CD4-positive, CD25-positive, alpha-beta regulatory T cell (primary cell): ENCODE results near the gene SRCAP. TPM values are rescaled to one million over a fixed set of nuclear protein-coding genes. Genes with fewer than 3 reads are reported as not detected.
A peak's percentile ranks its signal among the peaks of the same experiment; 100 is the strongest.

Experiments
- ATAC-seq, 2 donors: fragments of 150-1000 bp; cut with Tn5 transposase; one replicate each; pipeline ENCODE4 v1.10.0; 2021; ENCODE audit warnings: low read depth in 2 of 2, moderate number of reproducible peaks in 2 of 2, moderate library complexity in 1 of 2
- DNase-seq, 3 donors: peaks; one replicate each; pipeline versions ENCODE4 v3.0.0 to v3.0.0-alpha.2; 2012 to 2022; ENCODE audit warnings: mixed read lengths in 1 of 3
- H3K27ac ChIP-seq: one replicate; pipeline ENCODE4 v1.7.0; 2013; ENCODE audit warnings: mild to moderate bottlenecking, low read length; ENCODE audit not compliant: insufficient read depth, poor library complexity, severe bottlenecking
- H3K27me3 ChIP-seq: one replicate; pipeline ENCODE4 v1.7.0; 2013; ENCODE audit warnings: low read length; ENCODE audit not compliant: control insufficient read depth, insufficient read depth
- H3K36me3 ChIP-seq: one replicate; pipeline ENCODE4 v1.7.0; 2013; ENCODE audit warnings: mild to moderate bottlenecking, low read length, moderate library complexity; ENCODE audit not compliant: control insufficient read depth, insufficient read depth
- H3K4me1 ChIP-seq: 2 replicates; pipeline ENCODE4 v1.7.0; 2013; ENCODE audit warnings: mild to moderate bottlenecking, low read length; ENCODE audit not compliant: insufficient read depth, control insufficient read depth, poor library complexity, severe bottlenecking
- H3K4me3 ChIP-seq: one replicate; pipeline ENCODE4 v1.7.0; 2013; ENCODE audit warnings: low read depth, mild to moderate bottlenecking, low read length, moderate library complexity
- H3K9me3 ChIP-seq, 2 experiments: 1 replicate in 1 of 2; 2 replicates in 1 of 2; pipeline ENCODE4 v1.7.0; 2013; ENCODE audit warnings: low read length in 2 of 2, mild to moderate bottlenecking in 1 of 2, moderate library complexity in 1 of 2; ENCODE audit not compliant: control insufficient read depth in 2 of 2
- H3K27ac Mint-ChIP-seq, 3 donors: one replicate each; pipeline ENCODE4 v1.8.0; 2020 to 2022; ENCODE audit warnings: mild to moderate bottlenecking in 3 of 3, mixed read lengths in 3 of 3, moderate library complexity in 2 of 3
- H3K27me3 Mint-ChIP-seq: one replicate; pipeline ENCODE4 v1.8.0; 2022; ENCODE audit warnings: mild to moderate bottlenecking, mixed read lengths
- H3K36me3 Mint-ChIP-seq: one replicate; pipeline ENCODE4 v1.8.0; 2020; ENCODE audit warnings: mixed read lengths
- H3K4me1 Mint-ChIP-seq, 4 donors: one replicate each; pipeline ENCODE4 v1.8.0; 2020 to 2022; ENCODE audit warnings: mixed read lengths in 4 of 4, mild to moderate bottlenecking in 1 of 4
- H3K4me3 Mint-ChIP-seq, 4 donors: one replicate each; pipeline ENCODE4 v1.8.0; 2020 to 2022; ENCODE audit warnings: mild to moderate bottlenecking in 4 of 4, mixed read lengths in 4 of 4, moderate library complexity in 3 of 4
- H3K9me3 Mint-ChIP-seq, 7 donors: one replicate each; pipeline ENCODE4 v1.8.0; 2020 to 2022; ENCODE audit warnings: mixed read lengths in 7 of 7, mild to moderate bottlenecking in 3 of 7, moderate library complexity in 2 of 7
- polyA plus RNA-seq, 4 donors: library from polyadenylated mRNA; unstranded; fragments of 300-500 nt; fragmentation: Illumina TruSeq; gene quantifications; one replicate each; pipeline ENCODE4 v1.2.3, GENCODE V29; 2021
- total RNA-seq: library from RNA; stranded (reverse); gene quantifications from one replicate; pipeline ENCODE4 v1.2.3, GENCODE V29; 2022

The SRCAP gene
- total and polyA plus RNA-seq, 5 donors from 2014 or later, result 4.9 to 83.0 (median 9.4) TPM

DNA sequence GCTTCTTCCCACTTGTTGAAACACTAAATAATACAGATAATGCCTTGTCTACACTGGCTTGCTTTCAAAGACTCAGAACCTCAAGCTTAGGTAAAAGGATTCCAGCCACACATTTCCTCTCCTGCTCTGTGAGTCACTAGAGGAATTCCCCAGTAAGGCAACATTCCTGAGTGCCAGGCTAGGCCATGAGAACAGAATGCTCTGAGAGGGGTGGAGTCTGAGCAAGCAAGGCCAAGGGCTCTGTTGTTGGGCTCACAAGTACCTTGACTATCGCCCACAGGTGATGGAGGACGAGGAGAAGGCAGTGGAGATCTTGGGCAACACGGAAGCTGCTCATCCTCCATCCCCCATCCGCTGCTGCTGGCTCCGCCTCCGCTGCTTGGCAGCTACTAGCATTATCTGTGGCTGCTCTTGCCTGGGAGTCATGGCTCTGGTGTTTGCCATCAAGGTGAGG, 42.5 kb downstream of the SRCAP start:
- H3K27ac ChIP-seq, result no peak overlapping the region
- H3K27ac Mint-ChIP-seq, result peak overlapping the region in 1 of 3 donors; percentile 55

DNA sequence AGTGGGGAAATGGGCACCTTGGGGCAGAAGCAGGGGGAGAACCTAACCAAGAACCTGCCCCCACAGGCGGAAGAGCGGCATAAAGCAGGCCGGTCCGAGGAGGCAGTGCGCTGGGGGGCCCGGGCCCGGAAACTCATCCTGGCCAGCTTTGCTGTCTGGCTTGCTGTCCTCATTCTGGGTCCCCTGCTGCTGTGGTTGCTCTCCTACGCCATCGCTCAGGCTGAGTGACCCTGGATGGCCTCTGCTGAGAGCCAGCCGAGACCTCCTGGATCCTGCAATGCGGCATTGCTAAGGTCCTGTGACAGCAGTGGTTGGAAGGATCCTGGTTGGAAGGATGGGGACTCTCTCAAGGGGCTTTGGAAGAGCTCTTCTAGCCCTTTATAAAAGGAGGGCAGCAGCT, 44.7 kb downstream of the SRCAP start:
- Mint-ChIP-seq H3K36me3 (peaks cover 19% of the 10 kb centered on the region), H3K27me3 (no peaks in the 10 kb centered on the region), H3K9me3 (peaks cover 0 to 1% (median 0%) of the 10 kb centered on the region in 7 donors), H3K4me3 (peak overlapping the region in 1 of 4 donors; percentile 81), H3K27ac (peak overlapping the region in 1 of 3 donors; percentile 1), H3K4me1 (peaks cover 5 to 30% (median 16%) of the 10 kb centered on the region in 4 donors)
- ATAC-seq, result no peak
- H3K4me3 ChIP-seq, result no peak overlapping the region
- DNase-seq, result no peak
- H3K36me3 ChIP-seq, result peaks cover 15% of the 10 kb centered on the region
- H3K27ac ChIP-seq, result no peak overlapping the region
- peaks cover 7% of the 10 kb centered on the region for H3K4me1 ChIP-seq
- no peaks in the 10 kb centered on the region for H3K9me3 ChIP-seq
- H3K27me3 ChIP-seq, result no peaks in the 10 kb centered on the region

More for the DNA sequence above, 42.5 kb downstream of the SRCAP start:
- H3K36me3 Mint-ChIP-seq, result peaks cover 26% of the 10 kb centered on the region
- no peak overlapping the region for H3K4me3 Mint-ChIP-seq
- Histone ChIP-seq H3K36me3 (peaks cover 38% of the 10 kb centered on the region), H3K9me3 (no peaks in the 10 kb centered on the region), H3K27me3 (no peaks in the 10 kb centered on the region), H3K4me1 (no peaks in the 10 kb centered on the region), H3K4me3 (no peak overlapping the region)
- peaks cover 0 to 15% (median 7%) of the 10 kb centered on the region in 4 donors for H3K4me1 Mint-ChIP-seq
- ATAC-seq, result no peak
- H3K27me3 Mint-ChIP-seq, result no peaks in the 10 kb centered on the region
- DNase-seq, result no peak
- peaks cover 0 to 1% (median 0%) of the 10 kb centered on the region in 7 donors for H3K9me3 Mint-ChIP-seq

- Mint-ChIP-seq H3K27ac (no peak overlapping the region), H3K4me3 (peak overlapping the region in 1 of 4 donors; percentile 78), H3K36me3 (peaks cover 19% of the 10 kb centered on the region), H3K4me1 (peaks cover 5 to 32% (median 16%) of the 10 kb centered on the region in 4 donors), H3K9me3 (peaks cover 0 to 1% (median 0%) of the 10 kb centered on the region in 7 donors), H3K27me3 (no peaks in the 10 kb centered on the region)
- H3K27ac ChIP-seq, result no peak overlapping the region
- no peaks in the 10 kb centered on the region for H3K27me3 ChIP-seq
- H3K9me3 ChIP-seq, result no peaks in the 10 kb centered on the region
- H3K4me1 ChIP-seq, result peaks cover 8% of the 10 kb centered on the region
- no peak for ATAC-seq
- H3K4me3 ChIP-seq, result no peak overlapping the region
- DNase-seq, result no peak
- H3K36me3 ChIP-seq, result peaks cover 11% of the 10 kb centered on the region
Measured at GRCh38 chr16:30744183-30744582, 45.2 kb downstream of the SRCAP start.

DNA sequence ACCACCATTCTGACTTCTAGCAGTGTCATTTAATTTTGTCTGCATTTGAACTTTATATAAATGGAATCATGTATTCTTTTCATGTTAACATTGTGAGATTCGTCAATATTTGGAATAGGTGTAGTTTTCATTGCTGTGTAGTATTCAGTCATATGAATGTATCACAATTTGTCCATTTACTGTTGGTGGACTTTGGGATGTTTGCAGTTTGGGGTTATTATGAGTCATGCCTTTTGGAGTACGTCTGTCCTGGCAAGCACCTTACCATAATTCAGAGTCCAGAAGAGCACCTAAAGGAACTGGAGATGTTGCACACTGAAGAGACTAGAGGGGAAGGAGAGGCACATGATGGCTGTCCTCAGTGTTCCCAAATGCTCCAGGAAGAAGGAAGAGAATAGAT, 46.1 kb downstream of the SRCAP start:
- peaks cover 9% of the 10 kb centered on the region for H3K4me1 ChIP-seq
- DNase-seq (no peak), ATAC-seq (no peak)
- no peaks in the 10 kb centered on the region for H3K27me3 ChIP-seq
- no peak overlapping the region for H3K4me3 ChIP-seq
- H3K27ac ChIP-seq, result no peak overlapping the region
- H3K36me3 Mint-ChIP-seq, result peaks cover 23% of the 10 kb centered on the region
- H3K27ac Mint-ChIP-seq, result peak overlapping the region in 2 of 3 donors; percentile 3 to 60
- peaks cover 5 to 40% (median 23%) of the 10 kb centered on the region in 4 donors for H3K4me1 Mint-ChIP-seq
- no peaks in the 10 kb centered on the region for H3K27me3 Mint-ChIP-seq
- peaks cover 0 to 1% (median 0%) of the 10 kb centered on the region in 7 donors for H3K9me3 Mint-ChIP-seq
- peaks cover 6% of the 10 kb centered on the region for H3K36me3 ChIP-seq
- no peaks in the 10 kb centered on the region for H3K9me3 ChIP-seq
- H3K4me3 Mint-ChIP-seq, result peak overlapping the region in 2 of 4 donors; percentile 78 to 80

DNA sequence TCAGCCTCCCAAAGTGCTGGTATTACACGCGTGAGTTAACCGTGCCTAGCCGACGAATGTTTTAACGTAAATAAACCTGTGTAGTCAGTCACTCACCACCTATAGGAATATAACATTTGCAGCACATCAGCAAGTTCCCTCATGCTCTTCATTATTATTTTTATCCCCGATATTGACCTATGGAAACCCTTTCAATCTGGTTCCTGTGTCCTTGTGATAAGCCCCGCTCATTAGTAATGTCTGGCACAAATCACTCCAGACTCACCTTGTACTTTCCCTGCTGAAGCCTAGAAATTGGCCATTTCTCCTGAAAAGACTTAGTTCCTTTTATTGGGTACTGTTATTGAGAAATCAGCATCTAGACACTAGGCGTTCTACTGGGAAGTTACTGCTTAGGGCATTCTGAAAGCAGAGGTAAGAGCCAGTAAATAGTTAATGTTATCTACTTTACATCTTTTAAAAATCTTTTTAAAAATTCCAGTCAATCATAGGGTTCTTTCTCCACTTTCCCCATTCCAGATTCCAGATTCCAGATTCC, 47.7 kb downstream of the SRCAP start:
- Mint-ChIP-seq H3K9me3 (no peaks in the 10 kb centered on the region), H3K36me3 (peaks cover 29% of the 10 kb centered on the region), H3K27ac (peak overlapping the region; percentile 93 to 95 (median 94)), H3K4me3 (peak overlapping the region in 2 of 4 donors; percentile 91 to 98), H3K4me1 (peaks cover 5 to 32% (median 21%) of the 10 kb centered on the region in 4 donors), H3K27me3 (no peaks in the 10 kb centered on the region)
- Histone ChIP-seq H3K4me1 (peaks cover 9% of the 10 kb centered on the region), H3K27ac (peak overlapping the region; percentile 78), H3K4me3 (no peak overlapping the region), H3K9me3 (no peaks in the 10 kb centered on the region), H3K36me3 (peaks cover 17% of the 10 kb centered on the region), H3K27me3 (no peaks in the 10 kb centered on the region)
- ATAC-seq (no peak), DNase-seq (no peak)

GRCh38 chr16:30747331-30747730, 48.4 kb downstream of the SRCAP start:
- peak overlapping the region; percentile 93 to 95 (median 94) for H3K27ac Mint-ChIP-seq
- H3K4me3 ChIP-seq, result peak overlapping the region; percentile 87
- no peaks in the 10 kb centered on the region for H3K27me3 ChIP-seq
- peak overlapping the region; percentile 91 to 98 (median 95) for H3K4me3 Mint-ChIP-seq
- DNase-seq, result no peak
- H3K9me3 ChIP-seq, result no peaks in the 10 kb centered on the region
- H3K4me1 Mint-ChIP-seq, result peaks cover 5 to 32% (median 21%) of the 10 kb centered on the region in 4 donors
- H3K36me3 ChIP-seq, result peaks cover 17% of the 10 kb centered on the region
- no peaks in the 10 kb centered on the region for H3K9me3 Mint-ChIP-seq
- peak overlapping the region; percentile 78 for H3K27ac ChIP-seq
- no peaks in the 10 kb centered on the region for H3K27me3 Mint-ChIP-seq
- ATAC-seq, result no peak
- peaks cover 22% of the 10 kb centered on the region for H3K36me3 Mint-ChIP-seq
- H3K4me1 ChIP-seq, result peaks cover 9% of the 10 kb centered on the region

DNA sequence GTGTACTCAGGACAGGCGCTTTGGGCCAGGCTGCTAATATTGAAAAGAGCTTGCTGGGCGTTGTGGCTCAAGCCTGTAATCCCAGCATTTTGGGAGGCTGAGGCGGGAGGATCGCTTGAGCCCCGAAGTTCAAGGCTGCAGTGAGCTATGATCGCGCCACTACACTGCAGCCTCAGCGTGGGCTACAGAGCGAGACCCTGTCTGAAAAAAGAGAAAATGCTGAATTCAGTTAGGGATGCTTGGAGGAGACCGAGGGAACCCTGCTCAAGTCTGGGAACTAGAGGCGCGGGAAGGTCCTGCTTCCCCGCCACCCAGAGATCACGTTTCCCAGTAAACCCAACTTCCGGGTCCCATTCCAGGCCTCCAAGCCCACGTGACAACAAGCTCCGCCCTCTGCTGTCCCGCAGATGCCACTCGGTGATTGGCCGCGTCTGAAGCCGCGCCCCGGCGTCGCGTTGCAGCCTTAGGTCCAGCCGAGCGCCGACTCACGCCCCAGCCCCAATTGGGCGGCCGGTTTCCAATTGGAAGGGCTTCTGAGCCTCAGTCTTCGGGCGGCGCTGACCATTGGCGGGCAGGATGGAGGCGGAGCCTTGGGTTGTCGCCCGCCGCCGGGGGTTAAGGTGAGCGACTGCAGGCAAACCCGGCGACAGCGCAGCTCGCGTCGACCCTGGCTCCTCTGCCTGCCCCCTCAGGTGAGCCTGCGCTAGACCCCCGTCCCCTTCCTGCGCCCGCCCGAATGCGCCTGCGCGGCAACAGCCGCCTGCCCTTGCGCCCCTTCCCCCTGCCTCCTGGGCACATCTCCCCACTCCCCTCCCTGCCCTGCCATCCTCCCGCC, 49.0 kb downstream of the SRCAP start, which contains the start of gene PHKG2:
Gene PHKG2 (plus strand): TSS at position 627 of the 835 bp plus-strand sequence. CDS start 396 bp downstream, outside the sequence.
- no peaks in the 10 kb centered on the region for H3K27me3 Mint-ChIP-seq
- H3K9me3 ChIP-seq, result no peaks in the 10 kb centered on the region
- H3K36me3 Mint-ChIP-seq, result peaks cover 22% of the 10 kb centered on the region
- DNase-seq (peak; percentile 94 to 99 (median 96)), ATAC-seq (peak; percentile 99)
- H3K9me3 Mint-ChIP-seq, result no peaks in the 10 kb centered on the region
- H3K27ac ChIP-seq, result peak within 1 kb of the TSS; percentile 78
- H3K4me3 Mint-ChIP-seq, result peak within 1 kb of the TSS; percentile 91 to 98 (median 95)
- peak within 1 kb of the TSS; percentile 87 for H3K4me3 ChIP-seq
- peaks cover 19% of the 10 kb centered on the region for H3K36me3 ChIP-seq
- H3K27ac Mint-ChIP-seq, result peak within 1 kb of the TSS; percentile 93 to 95 (median 94)
- peaks cover 5 to 32% (median 21%) of the 10 kb centered on the region in 4 donors for H3K4me1 Mint-ChIP-seq
- peaks cover 9% of the 10 kb centered on the region for H3K4me1 ChIP-seq
- H3K27me3 ChIP-seq, result no peaks in the 10 kb centered on the region
